COLO668 (cell line): ENCODE results near the gene RAC2.
"Not testable (repeated sequence)": the region's sequence is repeated elsewhere in the genome, so short reads cannot be mapped to it uniquely, and the experiment has no call there.

Experiments
- DNase-seq: peaks from one replicate; lab custom pipeline; 2025; ENCODE audit not compliant: unreplicated experiment; lab: John Stamatoyannopoulos, UW

RAC2 gene

DNA sequence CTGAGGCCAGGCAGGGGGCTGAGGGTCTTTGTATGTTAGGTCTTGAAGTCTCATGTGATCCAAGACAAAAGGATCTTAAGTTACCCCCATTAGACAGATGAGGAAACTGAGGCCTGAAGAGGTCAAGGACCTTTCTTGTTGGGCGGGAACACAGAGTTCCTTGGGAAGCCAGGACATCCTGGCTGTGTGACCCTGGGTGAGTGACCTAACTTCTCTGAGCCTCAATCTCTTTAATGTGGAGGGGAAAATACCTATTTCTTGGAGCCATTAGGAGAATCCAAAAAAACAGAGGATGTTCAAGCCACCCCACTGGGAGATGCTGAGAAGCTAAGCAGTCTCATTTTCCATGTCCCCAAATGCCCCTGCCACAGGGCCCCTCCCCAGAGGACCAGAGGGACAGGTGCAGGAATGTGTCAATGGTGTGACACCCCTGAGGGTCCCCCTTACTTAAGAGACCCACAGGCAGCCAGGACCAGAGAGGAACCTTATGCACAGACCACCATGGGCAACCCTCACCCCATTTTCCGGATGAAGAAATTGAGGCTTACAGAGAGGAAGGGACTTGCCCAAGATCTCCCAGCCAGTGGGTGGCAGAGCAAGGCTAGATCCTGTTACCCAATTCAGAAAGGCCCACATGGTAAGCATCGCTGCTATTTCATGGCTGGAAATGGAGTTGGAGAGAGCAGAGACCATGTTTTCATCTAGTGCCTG is 8.0 kb downstream of the RAC2 start:
- no peak for DNase-seq

DNA sequence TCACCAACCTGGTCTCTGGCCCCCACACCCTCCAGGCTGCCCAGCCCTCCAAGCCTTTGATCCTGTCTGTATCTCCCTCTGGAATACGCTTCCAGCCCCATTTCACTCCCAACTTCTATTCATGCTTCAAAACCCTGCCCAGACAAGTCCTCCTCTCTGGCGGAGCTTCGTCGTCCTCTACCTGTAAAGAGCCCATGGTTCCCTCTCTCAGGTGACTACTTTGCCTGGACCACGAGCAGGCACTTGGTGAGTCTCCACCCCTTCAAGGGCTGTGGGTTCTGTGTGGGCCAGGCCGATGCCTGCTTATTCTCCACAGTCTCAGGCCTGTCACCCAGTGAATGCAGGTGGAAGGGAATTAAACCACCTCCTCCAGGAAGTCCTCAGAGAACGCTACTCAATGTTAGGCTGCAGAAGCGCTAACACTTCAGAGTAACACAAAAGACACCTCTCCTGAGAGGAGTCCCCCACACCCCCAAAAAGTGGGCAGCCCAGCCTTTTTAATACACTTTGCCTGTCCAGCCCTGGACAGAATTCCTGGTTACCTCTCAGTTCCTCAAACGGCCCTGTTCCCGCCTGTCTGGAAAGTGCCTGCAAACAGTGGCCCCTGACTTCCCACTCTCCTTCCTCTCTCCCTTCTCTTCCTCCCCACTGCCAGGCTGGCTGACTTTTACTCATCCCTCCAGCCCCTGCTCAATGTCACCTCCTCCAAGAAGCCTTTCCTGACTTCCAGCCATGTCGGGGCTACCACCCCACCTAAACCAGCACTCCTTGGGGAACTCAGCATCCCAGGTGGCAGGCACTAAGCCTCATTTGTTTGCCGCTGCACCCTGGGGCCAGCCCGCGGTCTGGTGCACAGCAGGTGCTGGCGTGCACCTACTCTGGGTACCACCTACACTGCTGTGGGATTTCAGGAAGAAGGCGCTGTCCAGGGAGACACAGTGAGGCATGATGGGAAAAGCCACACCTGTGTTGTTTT is 9.0 kb downstream of the RAC2 start:
- DNase-seq, result no peak

DNA sequence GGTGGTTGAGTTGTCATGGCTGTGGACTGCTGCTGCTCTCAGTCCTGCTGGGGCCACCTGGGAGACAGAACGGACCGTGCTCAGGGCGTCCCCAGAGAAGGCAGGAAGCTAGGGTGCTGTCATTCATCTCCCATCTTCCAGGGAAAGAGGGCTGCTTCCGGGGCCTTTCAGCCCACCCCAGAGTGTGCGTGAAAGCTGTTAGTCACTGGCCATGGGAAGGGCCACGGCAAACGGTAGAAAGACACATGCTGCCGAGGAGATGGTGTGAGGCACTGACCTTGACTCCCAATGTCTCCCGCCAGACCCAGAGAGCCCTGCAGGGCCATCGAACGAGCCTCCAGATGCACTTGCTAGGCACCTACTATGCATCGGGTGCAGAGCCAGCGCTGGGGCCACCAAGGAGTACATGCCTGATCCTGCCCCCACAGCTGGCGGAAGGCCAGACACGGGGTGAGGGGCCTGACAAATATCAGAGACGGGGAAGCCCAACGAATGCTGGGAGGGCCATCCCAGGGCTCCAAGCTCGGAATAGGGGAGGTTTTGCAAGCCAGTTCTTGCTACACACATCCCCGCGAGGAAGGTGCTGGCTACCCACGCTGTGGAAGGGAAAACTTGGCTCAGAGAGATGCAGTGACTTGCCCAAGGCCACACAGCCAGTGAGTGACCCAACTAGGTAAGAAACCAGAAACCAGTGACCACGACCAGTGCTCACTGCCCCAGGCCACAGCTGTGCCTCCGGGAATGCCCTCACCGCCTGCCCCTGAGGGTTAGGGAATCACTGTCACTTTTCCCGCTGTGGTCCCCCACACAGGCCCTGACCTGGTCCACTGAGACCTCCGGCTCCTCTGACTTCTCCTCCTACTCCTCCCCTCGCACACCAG is 10.1 kb downstream of the RAC2 start:
- no peak for DNase-seq

DNA sequence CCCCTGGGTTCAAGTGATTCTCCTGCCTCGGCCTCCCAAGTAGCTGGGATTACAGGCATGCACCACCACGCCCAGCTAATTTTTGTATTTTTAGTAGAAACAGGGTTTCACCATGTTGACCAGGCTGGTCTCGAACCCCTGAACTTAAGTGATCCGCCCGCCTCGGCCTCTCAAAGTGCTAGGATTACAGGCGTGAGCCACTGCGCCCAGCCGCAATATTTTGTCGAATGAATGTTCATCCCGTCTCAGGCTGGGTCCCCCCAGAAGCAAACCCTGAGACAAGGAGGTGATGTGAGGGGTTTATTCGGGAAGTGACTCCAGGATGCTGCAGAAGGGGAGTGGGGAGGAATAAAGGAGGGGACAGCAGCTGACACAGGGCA is 10.7 kb downstream of the RAC2 start:
- not testable (repeated sequence) for DNase-seq

DNA sequence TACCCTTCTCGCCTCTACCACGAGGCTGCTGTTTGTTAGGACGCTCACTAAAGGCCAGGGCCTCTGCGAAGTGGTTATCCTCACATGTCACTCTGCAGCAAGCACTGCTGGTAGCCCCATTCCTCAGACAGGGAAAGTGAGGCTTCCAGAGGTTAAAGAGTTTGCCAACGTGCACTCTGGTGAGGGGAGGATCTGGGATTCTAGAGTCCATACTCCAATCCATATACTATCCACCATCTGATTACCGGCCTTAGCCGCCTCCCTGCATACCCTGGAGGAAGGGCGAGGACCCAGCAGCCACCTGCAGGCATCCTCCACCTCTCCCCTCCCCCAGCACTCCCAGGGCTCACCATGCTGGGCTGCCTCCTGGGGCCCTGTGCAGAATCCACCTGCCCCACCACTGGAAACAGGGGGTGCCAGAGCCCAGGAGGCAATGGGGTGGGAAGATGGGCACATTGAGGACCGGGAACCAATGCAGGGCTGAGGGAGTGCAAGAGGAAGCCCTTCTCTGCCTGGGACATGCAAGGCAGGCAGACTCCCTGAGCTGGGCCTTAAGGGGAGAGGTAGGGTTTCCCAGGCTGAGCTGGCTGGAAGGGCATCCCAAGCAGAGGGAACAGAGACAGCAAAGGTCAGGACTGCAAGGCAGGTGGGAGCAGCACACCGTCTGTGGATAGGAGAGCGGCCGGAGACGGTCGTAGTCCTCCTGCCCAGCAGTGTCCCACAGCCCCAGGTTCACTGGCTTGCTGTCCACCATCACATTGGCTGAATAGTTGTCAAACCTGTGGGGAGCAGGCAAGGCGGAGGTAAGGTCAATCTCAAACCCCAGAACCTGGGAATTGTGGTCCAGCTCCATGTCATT is 11.7 kb downstream of the RAC2 start:
- DNase-seq, result no peak

DNA sequence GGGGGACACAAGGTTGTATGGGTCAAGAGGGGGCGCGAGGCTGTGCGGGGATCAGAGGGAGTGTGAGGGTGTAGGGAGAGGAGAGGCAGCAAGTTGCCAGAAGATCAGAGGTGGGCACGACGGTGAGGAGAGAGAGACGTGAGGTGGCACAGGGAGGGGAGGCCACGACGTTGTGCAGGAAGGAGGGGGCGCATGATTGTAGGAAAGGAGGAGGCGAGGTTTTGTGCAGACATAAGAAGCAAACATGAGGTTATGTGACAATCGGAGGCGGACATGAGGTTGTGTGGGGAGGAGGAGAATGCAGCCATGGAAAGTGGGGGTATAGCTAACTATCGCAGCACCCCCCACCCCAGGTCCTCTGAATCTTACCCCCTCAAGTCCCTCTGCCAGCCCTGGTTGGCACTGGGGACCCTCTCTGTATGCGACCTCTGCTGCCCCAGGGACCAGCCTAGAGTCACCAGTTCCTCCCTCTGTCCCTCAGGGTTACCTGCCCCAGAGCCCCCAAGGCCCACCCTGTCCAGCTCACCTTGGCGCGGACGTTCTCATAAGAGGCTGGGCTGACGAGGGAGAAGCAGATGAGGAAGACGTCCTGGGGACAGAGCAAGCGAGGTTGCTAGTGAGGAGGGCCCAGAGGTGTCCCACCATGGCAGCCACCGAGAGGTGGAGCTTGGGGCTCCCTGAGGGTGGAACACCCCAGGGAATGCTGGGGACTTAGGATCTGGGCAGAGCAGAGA is 12.5 kb downstream of the RAC2 start:
- no peak for DNase-seq

DNA sequence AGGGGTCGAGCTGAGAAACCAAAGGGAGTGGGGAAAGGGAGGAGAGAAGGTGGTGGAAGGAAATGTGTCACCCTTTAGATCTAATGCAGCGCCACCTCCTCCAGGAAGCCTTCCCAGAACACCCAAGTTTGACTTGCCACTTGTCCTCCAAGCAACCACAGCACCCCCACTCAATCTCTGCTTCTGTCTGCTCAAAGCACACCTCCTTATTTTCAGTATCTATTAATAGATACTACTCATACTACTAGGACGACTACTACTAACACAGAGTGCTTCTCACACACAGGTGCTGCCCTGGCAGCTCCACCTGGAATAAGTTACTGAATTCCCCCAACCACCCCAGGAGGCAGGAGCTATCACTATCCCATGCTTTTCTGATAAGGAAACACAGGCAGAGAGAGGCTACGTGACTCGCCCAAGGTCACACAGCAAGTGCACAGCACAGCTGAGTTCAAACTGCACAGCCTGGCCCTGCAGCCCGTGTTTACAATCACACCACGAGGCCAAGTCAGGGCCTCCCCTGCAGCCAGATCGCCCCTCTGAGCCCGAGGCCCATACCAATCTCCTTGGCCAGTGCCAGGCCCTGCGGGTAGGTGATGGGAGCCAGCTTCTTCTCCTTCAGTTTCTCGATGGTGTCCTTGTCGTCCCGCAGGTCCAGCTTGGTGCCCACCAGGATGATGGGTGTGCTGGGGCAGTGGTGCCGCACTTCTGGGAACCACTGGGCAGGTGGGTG is 13.2 kb downstream of the RAC2 start:
- no peak for DNase-seq

DNA sequence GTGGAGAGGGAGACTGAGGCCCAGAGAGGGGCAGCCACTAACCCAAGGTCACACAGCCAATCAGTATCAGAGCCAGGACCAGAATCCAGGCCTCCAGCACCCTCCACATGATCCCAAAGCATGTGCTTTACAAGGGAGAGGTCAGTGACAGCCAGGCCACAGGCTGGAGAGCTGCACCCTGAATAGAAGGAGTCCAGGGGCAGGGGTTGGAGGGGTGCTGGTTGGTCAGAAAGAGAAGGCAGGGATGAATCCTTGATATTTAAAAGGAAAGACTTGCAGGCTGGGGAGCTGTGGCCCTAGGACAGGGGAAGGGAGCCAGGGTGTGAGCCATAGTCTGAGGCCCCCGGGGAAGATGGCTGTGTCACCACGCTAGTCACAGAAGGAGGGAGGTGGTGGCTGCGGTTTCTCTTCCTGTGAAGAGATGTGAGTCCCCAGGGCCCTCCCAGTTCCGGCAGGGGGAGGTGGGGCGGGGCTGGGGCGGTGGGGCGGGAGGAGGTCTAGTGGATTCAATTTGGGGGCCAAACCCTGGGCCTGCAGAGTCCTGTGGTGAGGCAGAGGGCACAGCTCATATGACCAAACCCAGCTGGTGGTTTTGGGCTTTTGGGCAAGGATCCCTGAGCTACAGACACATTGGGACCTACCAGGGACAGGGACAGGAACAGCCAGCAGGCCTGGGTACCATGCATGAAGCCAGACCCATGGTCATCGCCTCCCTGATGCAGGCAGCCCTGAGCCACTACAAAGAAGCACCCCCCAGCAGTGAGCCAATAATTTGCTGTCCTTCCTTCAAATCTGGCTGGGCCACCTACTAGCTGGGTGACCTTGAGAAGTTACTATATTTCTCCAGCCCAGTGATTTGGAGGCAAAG is 14.0 kb downstream of the RAC2 start:
- DNase-seq, result no peak

DNA sequence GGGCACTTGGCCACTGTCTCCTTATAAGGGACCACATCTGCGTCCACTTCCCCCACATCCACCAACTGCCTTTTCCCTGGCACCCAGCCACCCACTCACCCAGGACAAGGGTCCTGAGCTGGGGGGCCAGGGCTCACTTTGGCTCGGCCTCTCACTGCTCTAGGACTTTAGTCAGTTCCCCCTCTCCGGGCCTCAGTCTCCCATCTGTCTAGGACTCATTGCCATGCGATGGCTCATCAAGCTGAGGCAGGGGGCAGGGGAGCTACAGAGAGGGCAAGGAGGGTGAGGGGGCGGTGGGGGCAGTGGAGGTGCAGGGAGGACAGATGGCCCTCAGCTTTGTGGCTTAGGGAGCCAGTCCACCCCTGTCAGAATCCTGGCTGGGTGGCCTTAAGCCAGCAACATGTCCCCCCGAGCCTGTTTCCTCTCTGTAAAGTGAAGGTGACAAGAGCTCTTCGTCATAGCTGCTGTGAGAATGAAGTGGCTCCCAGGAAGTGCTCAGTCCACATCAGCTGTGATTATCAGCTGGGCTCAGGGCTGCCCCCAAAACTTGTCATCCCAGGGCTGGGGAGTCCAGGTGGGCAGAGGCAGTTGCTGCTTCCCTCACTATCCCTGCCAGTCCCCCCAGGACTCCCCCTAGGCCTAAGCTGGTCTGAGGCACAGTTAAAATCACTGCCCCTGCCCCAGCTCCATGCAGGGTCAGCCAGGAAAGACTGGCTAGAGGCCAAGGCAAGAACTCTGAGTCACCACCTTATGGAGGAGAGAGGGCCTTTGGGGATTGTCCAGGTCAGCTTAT is 14.9 kb downstream of the RAC2 start:
- no peak for DNase-seq

DNA sequence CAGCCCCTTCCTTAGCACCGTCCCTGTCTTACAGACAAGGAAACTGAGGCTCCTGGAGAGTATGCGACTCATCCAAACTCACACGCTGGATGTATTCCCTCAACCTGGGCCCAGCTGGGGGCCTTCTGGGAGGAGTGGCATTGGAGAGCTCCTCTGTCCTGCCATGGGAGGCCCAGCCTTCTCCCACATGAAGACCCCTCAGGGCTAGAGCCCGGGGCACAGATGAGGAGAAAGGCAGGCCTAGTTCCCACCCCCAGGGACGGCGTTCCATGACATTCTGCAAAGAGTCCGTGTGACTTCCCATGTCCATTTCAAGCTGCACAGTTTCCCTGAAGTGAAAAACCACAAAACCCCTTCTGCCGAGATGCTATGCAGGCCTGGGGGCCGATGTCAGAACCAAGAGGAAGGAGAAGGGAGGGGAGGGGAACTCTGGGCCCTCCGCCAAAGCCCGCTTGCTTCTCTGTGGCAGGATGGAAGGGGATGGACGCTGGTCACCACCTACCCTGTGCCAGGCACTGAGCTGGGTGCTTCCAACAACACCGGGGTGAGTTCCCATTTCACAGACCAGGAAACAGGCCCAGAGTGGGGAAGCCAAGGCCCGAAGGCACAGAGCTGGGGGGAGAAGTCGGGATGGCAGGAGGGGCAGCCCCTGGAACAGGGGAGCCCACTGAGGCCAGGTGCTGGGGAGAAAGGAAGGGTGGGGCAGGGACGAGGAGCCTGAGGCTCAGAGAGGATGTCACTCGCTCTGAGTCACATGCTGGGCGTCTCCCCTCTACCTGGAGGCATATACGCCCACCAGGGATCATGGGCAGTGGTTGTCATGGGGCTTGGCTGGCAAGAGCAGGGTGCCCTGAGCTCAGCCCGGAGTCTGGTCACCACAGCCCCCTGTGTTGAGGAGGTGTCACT is 15.7 kb downstream of the RAC2 start:
- DNase-seq, result no peak

DNA sequence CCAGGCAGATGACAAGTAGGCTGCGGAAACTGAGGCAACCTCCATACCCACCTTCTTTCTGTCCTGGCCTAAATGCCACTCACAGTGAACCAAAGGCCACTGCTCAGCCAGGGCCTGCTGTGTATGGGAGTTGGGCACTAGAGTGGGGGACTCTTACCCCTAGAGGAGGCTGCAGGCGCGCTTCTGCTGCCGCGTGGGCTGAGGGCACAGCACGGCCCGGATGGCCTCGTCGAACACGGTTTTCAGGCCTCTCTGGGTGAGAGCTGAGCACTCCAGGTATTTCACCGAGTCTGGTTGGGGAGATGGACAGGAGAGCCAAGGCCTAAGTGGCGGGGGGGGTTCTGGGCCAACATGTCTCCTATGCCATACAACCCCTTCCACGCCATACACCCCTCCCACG is 17.6 kb downstream of the RAC2 start:
- no peak for DNase-seq

DNA sequence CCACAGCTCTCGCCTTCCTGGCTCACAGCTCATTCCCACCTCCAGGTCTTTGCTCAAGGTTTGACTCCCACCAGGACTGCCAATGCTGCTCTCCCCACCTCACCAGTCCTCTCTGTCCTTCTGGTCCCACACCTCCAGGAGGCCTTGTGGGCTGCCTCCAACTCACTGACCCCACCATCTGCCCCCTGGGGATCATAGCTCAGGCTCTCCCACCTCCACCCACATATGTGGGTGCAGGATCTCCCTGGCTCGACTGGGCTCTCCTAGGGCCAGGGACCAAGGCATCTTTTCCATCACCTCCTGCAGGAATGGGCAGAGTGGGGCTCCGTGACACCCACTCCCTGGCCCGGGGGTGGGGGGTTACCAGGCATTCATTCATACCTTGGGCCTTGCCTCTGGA is 18.0 kb downstream of the RAC2 start:
- DNase-seq, result no peak

DNA sequence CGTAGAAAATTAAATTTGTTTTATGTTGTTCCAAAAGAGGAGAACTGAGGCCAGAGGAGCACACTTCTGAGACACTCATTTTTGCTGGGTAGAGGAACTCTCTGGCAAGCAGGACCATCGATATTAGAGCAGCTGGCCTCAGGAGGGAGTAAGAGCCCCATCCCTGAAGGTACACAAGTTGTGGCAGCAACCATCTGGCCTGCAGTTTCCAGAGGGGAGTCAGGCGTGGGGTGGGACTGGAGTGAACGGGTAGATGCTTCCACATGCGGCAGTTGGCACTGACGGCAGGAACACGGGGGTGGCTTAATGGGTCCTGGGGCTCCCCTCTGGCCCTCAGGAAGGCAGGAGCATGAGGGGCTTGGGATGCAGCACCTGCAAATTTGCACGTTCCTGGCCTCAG is 18.6 kb downstream of the RAC2 start:
- DNase-seq, result no peak

DNA sequence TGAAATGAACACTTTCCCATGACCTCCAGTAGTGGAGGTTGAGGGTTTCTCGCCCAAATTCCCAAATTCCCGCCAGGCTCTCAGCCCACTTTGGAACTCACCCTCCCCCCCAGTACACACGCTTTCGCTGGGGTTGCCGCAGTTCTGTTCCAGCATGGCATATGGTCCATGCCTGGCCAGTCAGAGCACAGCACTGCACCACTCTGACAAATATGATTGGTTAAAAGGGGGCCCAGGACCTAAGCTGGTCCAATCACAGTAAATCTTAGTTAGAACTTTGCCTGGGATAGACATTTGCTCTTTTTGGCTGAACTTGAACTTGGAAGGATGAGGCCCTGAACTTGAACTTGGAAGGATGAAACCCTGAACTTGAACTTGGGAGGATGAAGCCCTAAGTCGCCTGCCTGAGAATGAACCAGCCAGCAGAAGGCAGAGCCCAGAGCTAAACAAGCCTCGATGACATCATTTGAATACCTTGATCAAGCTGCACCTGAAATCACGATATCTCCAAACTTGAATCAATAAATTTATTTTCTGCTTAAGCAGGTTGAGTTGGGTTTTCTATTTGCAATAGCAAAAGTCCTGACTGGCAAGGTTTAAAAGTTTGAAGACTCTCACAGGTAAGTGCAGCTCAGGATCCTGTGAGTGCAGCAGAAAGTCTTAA is 19.2 kb downstream of the RAC2 start:
- no peak for DNase-seq

DNA sequence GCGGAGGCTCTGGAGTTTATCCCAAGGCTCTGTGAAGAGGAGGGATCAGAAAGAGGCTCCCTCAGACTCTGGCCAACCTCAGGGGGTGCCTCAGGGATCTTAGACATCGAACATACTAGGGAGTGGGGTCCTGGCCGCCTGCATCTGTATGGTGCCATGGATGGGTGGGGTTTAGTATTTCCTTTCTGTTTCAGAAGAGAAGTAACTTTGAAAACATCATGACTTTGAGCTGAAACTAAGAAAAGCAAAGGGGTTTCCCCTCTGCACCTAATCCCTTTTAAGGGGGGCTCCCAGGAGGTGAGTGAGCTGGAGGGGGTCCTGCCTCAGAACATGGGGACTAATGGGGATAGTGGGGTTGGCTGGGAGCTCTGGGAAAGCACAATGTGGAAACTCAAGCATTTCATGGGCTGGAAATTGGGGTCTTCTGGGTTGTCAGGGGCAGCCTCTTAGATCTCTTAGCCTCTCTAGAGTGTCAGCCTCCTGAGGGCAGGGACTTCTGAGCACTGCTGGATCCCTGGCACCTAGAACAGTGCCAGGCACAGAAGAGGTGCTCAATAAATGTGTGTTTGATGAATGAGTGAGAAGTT is 20.0 kb downstream of the RAC2 start:
- no peak for DNase-seq
